ENCODE results near the gene LPP.
A peak's percentile ranks its signal among the peaks of the same experiment; 100 is the strongest.
"Not testable (repeated sequence)": the region's sequence is repeated elsewhere in the genome, so short reads cannot be mapped to it uniquely, and the experiment has no call there.

LPP gene, protein sequence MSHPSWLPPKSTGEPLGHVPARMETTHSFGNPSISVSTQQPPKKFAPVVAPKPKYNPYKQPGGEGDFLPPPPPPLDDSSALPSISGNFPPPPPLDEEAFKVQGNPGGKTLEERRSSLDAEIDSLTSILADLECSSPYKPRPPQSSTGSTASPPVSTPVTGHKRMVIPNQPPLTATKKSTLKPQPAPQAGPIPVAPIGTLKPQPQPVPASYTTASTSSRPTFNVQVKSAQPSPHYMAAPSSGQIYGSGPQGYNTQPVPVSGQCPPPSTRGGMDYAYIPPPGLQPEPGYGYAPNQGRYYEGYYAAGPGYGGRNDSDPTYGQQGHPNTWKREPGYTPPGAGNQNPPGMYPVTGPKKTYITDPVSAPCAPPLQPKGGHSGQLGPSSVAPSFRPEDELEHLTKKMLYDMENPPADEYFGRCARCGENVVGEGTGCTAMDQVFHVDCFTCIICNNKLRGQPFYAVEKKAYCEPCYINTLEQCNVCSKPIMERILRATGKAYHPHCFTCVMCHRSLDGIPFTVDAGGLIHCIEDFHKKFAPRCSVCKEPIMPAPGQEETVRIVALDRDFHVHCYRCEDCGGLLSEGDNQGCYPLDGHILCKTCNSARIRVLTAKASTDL

DNA sequence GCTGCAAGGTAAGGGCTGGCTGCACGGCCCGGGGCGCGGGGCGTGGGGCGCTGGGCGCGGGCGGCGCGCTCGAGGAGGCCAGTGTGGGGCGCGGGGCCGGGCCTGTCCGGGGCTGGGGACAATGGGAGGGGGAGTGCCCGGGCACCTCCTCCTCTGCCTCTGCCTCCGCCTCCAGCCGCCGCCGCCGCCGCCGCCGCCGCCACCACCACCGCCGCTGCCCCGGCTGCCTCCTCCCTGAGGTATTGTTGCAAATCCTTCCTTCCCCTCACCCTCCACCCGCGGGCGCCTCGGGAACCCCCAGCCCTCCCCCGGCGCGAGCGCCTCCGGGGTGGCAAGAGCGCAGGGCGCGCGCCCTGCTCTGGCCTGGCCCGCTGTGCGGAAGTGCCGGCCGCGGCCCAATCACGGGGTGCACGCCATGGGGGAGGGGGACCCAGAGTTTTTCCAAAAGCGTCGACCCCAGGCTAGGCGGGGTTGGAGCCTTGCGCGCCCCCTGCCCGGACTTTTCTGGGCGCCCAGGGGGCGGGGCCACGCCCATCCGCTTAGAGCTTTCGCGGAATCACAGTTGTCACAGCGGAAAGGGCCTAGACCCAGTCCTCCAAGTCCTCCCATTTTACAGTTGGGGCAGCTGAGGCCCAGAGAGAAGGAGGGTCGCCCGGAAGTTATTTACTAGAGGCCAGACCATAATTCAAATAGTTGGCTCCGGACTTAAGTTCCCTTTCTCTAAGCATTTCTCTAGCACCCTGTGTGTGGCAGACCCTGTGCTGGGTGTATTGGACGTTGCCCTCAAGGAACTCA is at the start of gene LPP:
TSS of gene LPP (plus strand) at position 144 of the 795 bp plus-strand sequence. CDS start 251,964 bp downstream, outside the sequence.
- peak; percentile 55 to 59 for DNase-seq (ENCODE audit: low read depth in 2 of 2)

DNA sequence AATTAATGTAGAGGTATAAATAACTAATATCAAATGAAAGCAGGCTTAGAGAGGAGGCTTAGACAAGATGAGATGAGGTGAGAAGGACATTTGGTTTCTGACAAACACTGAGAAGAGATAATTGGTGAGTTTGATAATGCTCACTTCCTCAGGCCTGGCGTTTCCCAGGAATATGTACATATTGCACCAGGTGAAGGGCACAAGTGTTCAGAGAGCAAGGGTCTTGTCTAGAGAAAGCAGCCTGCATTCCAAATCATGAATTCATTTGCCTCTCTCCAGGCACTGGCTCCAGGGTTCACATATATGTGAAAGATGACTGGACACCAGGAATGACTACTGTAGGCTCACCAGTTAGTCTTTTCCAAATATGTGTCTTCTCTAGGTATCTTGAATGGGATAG is 48.0 kb upstream of the LPP start:
- DNase-seq (ENCODE audit: low read depth in 2 of 2): no peak

DNA sequence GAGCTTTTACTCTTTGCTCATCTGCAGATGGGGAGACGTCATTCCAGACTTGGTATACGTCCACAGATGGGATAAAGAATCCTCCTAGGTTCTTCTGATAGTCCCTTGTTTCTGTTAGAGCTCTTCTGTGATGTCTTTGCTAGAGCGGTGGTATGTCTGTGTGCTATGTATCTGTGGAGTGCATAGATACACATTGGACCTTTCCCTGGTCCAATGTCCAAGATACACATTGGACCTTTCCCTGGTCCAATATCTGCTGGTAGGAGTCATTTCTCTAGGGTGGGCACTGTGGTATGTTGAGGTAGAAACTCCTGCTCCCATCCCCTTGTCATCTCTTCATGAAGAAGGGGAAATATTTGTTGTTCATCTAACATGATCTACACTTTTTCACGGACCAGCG is 47.5 kb upstream of the LPP start:
- DNase-seq (ENCODE audit: low read depth in 2 of 2): no peak

DNA sequence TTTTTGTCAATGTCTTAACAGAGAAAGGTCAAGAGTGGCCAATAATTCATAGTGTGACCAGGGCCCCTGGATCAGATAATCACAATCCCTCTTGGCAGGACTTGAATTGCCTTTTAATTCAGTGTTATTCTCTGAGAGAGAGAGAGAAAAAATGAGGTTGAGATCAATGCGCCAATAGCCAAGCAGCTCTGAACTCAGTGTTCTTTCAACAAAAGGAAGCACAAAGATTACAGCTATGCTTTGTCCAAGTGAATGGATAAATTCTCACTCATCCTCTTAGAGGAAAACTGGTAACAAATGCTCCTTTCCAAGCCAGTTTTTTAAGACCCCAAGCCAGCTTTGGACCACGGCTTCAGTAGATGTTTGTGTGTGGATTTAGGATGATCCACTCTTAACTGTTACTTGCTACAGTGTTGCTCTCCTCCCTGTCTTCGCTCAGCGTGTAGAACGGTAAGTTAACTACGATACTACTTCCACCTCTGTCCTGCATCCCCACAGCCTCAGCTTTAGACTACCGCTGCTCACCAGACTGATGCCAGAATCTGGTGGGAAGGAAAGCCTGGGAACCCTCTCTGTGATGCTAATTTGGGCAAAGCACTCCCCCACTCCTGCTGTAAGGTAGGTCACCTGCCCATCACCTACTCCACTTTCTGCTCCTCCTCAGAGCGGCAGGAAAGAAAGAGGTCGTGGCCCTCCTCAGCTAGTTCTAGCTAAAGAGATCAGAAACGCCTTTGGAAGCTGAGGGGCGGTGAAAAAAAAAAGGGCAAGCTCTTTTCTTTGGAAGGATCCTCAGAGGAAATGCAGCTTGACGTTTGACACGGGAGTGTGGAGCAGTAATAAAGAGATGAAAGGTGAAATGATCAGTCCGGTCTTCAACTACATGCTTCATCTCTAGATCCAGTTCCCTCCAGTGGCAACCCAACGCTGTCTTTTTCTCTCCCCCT is 46.8 kb upstream of the LPP start:
- no peak for DNase-seq (ENCODE audit: low read depth in 2 of 2)

DNA sequence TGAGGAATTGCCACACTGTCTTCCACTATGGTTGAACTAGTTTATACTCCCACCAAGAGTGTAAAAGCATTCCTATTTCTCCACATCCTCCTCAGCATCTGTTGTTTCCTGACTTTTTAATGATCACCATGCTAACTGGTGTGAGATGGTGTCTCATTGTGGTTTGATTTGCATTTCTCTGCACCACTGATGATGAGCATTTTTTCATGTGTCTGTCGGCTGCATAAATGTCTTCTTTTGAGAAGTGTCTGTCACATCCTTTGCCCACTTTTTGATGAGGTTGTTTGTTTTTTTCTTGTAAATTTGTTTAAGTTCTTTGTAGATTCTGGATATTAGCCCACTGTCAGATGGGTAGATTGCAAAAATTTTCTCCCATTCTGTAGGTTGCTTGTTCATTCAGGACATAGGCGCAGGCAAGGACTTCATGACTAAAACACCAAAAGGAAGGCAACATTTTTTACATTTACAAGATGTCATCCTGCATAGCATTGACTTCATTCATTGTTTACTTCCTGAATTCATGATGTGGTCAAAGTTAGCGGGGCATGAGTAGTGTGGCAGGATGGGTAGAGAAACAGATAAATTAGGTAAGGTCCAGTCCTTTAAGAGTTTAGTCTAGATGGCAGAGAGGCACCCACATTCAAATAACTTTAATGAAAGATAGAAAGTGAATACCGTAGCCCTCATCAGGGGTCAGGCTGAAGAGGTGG is 45.1 kb upstream of the LPP start:
- DNase-seq (ENCODE audit: low read depth in 2 of 2): no peak

DNA sequence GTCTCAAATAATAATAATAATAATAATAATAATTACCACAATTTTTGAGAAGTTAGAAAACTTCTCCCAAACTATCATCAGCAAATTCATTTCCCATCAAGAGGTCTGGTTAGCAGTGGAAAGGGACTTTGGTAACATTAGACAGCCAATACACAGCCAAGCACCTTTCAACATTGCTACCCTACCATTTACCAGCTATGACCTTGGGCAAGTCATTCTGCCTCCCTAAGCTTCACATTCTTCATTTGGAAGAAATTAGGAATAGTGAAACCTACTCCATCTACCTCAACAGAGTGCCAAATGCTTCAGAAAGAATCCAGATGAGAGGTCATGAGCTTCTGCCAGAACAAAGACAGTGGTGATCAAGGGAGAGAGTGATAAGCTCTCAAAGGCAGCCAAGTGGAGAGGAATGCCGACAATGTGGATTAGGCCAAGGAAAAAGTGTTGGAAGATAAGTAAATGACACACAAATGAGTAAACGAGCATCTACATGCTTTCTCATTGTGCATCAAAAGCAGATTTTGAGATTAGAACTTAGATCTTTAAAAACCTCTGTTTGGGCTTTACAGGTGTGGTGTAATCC is 42.9 kb upstream of the LPP start:
- DNase-seq (ENCODE audit: low read depth in 2 of 2): no peak

DNA sequence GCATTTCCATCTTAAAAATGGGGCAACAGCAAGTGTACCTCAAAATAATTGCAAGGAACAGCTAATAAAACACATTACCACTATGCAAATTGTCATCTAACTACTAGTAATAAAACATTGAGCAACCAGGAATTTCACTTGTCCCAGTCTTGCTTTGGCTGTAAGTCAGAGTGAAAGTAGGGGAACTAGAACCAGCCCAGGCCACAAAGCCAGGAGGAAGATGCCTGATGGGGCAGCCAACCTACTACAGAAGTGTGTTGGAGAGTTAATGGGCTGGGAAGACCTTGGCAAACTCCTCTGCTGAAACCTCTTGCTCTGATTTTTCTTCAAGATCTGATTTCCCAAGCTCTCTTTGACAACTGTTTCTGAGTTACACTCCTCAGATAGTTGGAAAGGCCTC is 40.2 kb upstream of the LPP start:
- DNase-seq (ENCODE audit: low read depth in 2 of 2): no peak

DNA sequence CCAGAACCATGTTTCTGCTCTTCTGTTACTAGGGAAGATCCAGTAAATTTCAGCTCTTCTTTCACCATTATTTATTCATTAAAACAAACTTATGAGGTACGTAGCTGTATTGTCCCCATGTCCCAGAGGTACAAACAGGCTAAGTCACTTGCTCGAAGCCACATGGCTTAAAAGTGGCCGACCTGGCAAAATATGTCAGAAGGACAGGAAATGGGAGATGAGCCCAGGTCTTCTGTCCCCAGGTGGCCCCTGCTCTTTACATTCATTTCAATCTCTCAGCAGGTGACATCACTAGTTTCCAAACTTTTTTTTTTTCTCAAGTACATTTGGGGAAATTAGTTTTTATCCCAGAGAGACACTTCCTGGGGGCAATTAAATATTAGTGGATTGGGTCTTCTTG is 34.1 kb upstream of the LPP start:
- no peak for DNase-seq (ENCODE audit: low read depth in 2 of 2)

DNA sequence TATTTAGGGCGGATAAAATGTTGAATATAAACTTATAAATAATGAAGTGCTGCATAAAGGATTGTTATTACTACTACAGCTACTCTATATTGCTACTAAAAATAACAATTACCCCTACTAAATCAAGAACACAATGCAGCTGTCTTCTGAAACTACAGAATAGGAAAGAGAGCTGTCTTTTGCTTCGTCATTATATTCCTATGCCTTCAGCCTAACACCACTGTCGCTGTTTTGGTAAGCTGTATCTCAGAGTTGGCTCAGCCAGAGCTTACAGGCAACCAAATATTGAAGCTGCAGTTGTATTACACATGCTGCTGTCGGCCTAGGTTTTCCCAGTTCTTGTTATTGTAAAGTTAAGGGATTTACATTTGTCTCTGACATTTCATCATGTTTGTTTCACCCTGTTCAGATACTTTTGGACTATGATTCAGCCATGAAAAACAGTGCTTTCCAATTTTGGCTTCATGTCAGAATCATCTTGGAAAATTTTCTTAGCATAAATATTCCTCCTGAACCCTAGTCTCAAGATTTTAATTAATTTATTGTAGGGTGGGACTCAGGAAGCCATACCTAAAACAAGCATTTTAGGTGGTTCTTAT is 31.3 kb upstream of the LPP start:
- no peak for DNase-seq (ENCODE audit: low read depth in 2 of 2)

DNA sequence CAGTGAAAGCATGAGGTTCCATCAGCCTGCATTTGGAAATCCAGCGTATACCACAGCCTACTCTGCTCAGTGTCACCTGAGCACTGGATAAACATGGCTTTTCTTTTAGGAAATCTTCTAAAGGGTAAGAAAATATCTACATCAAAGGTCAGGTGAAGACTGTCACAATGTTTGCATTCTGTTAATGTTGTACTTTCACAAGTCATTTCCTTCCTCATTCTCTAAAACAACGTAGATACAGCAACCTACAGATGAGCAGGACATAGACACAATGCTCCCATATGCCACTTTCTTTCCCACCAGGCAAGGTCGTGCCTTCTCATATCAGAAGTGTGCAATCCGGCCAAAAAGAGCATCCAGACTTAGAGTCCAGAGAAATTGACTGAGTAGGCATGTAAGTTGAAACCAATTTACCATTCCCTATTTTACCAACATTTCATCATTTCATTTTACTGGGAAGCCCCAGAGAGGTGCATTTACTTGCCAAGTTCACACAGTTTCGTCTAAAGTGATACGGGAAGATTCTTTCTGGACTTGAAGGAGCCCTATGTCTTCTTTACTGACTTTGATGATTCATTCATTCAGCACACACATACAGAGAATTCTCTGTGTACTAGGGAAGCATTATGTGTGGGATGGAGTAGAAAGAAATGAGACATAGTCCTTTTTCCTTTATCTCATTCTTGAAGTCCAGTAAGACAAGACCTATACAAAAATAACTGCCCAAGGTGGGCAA is 30.6 kb upstream of the LPP start:
- DNase-seq (ENCODE audit: low read depth in 2 of 2): no peak

DNA sequence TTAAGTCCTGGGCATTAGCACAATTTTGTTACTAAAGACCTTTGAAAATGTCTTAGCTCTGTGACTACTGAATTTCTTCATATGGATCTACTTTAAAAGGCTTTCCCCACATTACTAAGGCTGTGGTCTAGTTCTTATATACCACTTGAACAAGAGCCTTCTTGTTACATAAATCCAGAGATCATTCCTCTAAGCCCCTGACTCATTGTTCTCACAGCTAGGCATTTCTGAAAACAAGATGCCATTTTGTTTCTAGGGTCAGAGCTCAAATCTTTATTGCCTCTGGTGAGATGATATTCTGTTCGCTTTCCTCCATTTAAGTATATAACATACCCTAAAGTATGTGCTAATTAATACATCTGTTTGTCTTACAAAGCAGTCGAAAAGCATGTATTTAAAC is 29.8 kb upstream of the LPP start:
- no peak for DNase-seq (ENCODE audit: low read depth in 2 of 2)

DNA sequence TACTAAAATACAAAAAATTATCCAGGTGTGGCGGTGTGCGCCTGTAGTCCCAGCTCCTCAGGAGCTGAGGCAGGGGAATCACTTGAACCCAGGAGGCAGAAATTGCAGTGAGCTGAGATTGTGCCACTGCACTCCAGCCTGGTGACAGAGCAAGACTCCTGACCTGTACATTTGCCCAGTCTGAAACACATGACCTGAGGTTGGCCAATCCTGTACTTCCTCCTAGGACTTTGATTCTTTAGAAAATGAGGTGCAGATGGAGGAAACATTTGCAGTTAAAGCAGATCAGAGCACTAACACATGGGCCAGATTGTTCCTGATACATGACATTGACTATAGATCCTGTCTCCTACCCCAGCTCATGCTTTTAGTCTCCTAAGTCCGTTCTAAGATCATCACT is 28.9 kb upstream of the LPP start:
- DNase-seq (ENCODE audit: low read depth in 2 of 2): no peak

DNA sequence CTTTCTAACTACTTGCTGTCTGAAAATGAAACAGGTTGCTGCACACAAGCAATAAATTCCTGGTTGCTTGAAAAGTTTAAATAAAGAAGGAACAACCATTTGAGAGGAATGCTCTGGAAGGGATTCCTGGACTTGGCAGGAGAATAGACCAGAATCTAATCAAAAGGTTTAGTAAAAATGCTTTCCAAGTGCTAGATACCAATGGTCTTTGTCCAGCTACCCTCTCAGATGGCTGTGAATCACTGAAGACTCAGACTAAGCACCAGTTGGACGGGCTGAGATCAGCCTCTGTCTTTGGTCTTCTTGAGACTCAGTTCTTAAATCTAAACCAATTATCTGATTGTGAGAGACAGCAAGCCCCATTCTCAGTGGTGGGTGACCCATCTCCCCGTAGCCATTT is 27.7 kb upstream of the LPP start:
- DNase-seq (ENCODE audit: low read depth in 2 of 2): no peak

DNA sequence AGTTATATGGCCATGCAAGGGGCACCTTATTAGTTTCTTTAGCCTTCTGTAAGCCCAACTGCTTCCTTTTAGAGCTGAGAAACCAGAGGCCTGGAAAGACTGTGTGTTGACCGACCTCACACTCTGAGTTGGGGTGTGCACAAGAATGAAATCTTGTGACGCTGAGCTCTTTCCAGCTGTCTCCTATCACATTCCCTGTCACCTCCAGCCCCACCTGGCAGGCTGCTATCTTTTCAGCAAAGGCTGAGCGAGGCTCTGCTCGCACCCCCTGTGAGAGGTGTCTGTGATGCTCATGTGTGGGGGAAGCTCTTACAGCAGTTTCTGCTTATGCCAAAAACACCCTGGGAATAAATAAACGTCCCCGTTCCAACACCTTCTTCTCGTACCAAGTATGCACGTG is 27.0 kb upstream of the LPP start:
- DNase-seq (ENCODE audit: low read depth in 2 of 2): no peak

DNA sequence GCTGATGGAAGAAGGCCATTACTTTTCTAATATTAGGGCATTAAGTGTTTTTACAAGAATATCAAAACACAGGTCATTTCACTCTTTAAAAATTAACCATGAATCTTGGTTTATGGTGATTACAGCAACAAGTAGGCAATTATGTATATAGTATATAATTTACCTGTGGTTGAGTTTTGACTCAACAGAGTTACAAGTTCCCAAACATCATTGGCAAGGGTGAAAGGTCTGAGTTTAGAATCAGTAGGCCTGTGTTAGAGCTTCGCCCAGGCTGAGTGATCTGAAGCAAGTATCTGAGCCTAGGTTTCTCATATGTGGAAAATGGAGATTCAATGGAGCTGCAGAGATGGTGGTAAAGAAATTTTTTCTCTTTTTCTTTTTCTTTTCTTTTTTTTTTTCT is 25.1 kb upstream of the LPP start:
- no peak for DNase-seq (ENCODE audit: low read depth in 2 of 2)

DNA sequence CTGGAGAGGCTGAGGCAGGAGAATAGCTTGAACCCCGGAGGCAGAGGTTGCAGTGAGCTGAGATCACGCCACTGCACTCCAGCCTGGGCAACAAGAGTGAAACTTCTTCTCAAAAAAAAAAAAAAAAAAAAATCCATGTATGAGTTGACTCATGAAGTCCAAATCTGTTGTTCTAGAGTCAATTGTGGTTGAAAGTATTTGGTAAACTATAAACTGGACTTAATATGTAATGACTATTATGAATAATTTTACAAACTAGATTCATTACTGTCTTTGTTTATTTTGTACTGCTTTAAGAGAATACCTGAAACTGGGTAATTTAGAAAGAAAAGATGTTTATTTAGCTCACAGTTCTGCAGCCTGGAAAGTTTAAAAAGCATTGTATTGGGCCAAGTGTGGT is 22.9 kb upstream of the LPP start:
- not testable (repeated sequence) for DNase-seq (ENCODE audit: low read depth in 2 of 2)

DNA sequence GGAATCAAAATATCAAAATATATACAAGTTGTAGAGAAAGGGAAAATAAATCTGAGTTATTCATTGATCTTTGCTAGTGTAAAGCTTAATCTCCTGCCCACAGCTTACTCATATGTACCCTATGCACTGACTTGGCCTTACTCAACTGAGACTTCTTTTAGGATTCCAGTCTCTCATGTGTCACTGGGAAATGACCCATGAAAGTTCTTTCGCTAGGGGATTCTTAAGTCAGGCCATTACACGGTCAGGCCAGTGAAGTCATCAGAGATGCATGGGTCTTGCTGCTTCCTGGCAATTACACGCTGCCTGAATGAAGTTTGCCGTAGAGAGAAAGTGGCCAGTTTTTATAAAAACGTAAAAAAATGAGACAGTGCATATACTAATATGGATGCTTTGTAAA is 20.7 kb upstream of the LPP start:
- no peak for DNase-seq (ENCODE audit: low read depth in 2 of 2)

DNA sequence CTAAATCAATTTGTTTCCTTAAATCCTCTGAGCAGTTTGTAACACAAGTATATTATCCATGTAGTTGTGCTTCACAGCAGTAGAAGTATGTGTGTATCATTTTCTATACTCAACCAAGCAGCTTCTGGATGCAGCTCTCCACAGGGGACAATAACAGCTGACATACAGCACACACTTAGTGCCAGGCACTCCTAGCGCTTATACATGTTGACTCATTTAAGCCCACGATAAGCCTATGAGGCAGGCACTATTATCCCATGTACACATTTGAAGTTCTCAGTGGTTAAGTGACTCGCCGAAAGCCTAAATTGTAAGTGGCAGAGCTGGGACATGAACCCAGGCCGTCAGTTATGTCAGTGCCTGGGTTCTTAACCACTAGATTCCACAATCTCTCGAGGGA is 20.3 kb upstream of the LPP start:
- no peak for DNase-seq (ENCODE audit: low read depth in 2 of 2)

DNA sequence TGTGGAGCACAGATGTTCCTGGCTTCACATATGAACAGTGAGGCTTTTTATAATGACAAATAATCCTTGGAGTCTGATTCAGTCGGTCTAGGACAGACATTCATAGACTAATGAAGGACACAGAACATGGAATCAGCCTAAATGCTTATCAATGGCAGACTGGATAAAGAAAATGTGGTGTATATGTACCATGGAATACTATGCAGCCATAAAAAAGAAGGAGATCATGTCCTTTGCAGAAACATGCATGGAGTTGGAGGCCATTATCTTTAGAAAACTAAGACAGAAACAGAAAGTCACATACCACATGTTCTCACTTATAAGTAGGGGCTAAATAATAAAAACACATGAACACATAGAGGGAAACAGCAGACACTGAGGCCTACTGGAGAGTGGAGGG is 19.9 kb upstream of the LPP start:
- no peak for DNase-seq (ENCODE audit: low read depth in 2 of 2)

DNA sequence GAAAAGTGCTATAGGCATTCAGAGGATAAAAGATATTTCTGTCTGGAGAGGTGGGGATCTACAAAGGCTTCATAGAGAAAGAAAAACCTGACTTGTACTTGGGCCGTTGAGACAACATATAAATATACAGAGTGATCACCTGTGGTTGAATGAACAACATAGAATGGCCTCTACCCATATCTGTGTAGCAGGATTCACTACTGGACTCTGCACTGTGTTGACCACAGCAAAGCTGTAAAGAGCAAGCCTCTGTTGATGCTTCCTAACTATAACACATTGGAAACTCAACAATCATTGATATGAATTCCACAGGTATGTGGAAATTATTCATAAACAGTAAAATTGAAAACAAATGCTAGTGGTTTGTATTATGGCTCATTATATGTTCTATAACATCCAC is 19.1 kb upstream of the LPP start:
- DNase-seq (ENCODE audit: low read depth in 2 of 2): no peak
